Mesothelial cell of epicardium (in vitro differentiated cells): Measurements from ENCODE around the gene TEX11. TPM values are rescaled to one million over a fixed set of nuclear protein-coding genes. Genes with fewer than 3 reads are reported as not detected.
"Not testable (repeated sequence)": the region's sequence is repeated elsewhere in the genome, so short reads cannot be mapped to it uniquely, and the experiment has no call there.

Experiments
- DNase-seq, 2 experiments: peaks; one replicate each; pipeline ENCODE4 v3.0.0; 2021; ENCODE audit warnings: low spot score in 2 of 2; ENCODE audit not compliant: unreplicated experiment in 2 of 2
- H3K27ac Mint-ChIP-seq: 2 replicates; pipeline ENCODE4 v1.8.0; 2021; ENCODE audit warnings: mixed read lengths
- H3K27me3 Mint-ChIP-seq: 2 replicates; pipeline ENCODE4 v1.8.0; 2021; ENCODE audit warnings: low read depth, mixed read lengths
- H3K36me3 Mint-ChIP-seq: 2 replicates; pipeline ENCODE4 v1.8.0; 2021; ENCODE audit warnings: mixed read lengths
- H3K4me1 Mint-ChIP-seq: 2 replicates; pipeline ENCODE4 v1.8.0; 2021; ENCODE audit warnings: mixed read lengths
- H3K4me3 Mint-ChIP-seq: 2 replicates; pipeline ENCODE4 v1.8.0; 2021; ENCODE audit warnings: mild to moderate bottlenecking, moderate library complexity, mixed read lengths
- H3K9me3 Mint-ChIP-seq: 2 replicates; pipeline ENCODE4 v1.8.0; 2021; ENCODE audit warnings: mixed read lengths
- total RNA-seq: library from RNA; stranded (reverse); gene quantifications from 3 replicates; pipeline ENCODE4 v1.2.1, GENCODE V29; 2021
- TF ChIP-seq, protein P1 (sequence below): fragments of 200-600 bp; sonication (generic); IDR thresholded peaks from one replicate; pipeline ENCODE4 v1.5.0; 2021; ENCODE audit warnings: antibody characterized with exemption; ENCODE audit not compliant: unreplicated experiment

TEX11 gene
- total RNA-seq, 1 donor from 2014 or later = not detected

DNA sequence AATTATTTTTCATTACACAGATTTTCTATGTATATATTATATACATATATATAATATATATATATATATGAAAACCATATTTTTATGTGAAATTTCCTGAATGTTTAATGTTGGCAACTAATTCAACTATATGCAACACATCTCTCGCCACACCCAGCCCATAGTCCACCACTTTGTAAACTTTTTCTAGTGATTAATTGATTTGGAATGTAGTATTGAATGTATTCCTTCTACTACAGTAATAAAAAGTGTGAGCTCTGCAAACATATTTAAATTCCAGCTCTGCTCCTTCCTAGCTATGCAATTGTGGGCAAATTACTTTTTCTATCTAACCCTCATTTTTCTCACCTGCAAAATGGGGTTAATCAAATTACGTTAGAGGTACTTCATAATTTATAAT is 187.8 kb downstream of the TEX11 start:
- Mint-ChIP-seq H3K9me3 (peaks cover 15% of the 10 kb centered on the region), H3K4me1 (no peaks in the 10 kb centered on the region), H3K4me3 (no peak overlapping the region), H3K27ac (no peak overlapping the region), H3K27me3 (peaks cover 2% of the 10 kb centered on the region), H3K36me3 (no peaks in the 10 kb centered on the region)
- DNase-seq = no peak
- TF ChIP-seq, protein P1, sequence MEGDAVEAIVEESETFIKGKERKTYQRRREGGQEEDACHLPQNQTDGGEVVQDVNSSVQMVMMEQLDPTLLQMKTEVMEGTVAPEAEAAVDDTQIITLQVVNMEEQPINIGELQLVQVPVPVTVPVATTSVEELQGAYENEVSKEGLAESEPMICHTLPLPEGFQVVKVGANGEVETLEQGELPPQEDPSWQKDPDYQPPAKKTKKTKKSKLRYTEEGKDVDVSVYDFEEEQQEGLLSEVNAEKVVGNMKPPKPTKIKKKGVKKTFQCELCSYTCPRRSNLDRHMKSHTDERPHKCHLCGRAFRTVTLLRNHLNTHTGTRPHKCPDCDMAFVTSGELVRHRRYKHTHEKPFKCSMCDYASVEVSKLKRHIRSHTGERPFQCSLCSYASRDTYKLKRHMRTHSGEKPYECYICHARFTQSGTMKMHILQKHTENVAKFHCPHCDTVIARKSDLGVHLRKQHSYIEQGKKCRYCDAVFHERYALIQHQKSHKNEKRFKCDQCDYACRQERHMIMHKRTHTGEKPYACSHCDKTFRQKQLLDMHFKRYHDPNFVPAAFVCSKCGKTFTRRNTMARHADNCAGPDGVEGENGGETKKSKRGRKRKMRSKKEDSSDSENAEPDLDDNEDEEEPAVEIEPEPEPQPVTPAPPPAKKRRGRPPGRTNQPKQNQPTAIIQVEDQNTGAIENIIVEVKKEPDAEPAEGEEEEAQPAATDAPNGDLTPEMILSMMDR = no peak

DNA sequence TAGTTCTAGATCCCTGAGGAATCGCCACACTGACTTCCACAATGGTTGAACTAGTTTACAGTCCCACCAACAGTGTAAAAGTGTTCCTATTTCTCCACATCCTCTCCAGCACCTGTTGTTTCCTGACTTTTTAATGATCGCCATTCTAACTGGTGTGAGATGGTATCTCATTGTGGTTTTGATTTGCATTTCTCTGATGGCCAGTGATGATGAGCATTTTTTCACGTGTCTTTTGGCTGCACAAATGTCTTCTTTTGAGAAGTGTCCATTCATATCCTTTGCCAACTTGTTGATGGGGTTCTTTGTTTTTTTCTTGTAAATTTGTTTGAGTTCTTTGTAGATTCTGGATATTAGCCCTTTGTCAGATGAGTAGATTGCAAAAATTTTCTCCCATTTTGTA is 197.2 kb downstream of the TEX11 start:
- peaks cover 40% of the 10 kb centered on the region for H3K9me3 Mint-ChIP-seq
- not testable (repeated sequence) for H3K27me3 Mint-ChIP-seq, H3K4me3 Mint-ChIP-seq, H3K4me1 Mint-ChIP-seq, H3K36me3 Mint-ChIP-seq, DNase-seq, H3K27ac Mint-ChIP-seq

DNA sequence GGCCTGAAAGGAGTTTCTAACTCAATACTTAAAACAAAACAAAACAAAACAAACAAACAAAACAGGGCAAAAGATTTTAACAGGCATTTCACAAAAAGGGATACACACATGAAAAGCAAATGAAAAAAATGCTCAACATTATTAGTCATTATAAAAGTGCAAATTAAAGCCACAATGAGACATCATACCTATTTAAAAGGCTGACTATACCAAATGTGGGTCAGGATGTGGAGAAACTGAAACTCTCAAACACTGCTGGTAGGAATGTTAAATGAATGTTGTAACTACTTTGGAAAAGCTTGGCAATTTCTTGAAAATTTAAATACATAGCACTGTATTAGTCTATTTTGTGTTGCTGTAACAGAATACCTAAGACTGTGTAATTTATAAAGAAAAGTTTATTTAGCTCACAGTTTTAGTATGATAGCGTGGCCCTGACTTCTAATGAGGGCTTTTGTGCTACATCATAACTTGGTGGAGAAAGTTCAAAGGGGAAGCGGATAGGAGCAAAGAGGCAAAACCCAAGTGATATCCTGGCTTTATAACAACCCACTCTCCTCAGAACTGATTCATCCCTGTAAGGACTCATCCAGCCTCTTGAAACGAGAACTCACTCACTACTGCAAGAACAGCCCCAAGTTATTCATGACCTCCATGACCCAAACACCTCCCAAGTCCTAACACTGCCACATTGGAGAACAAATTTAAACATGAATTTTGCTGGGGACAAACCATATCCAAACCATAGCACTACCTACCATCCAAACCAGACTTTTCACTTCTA is 214.0 kb downstream of the TEX11 start:
- H3K27ac Mint-ChIP-seq = no peak overlapping the region
- peaks cover 28% of the 10 kb centered on the region for H3K9me3 Mint-ChIP-seq

DNA sequence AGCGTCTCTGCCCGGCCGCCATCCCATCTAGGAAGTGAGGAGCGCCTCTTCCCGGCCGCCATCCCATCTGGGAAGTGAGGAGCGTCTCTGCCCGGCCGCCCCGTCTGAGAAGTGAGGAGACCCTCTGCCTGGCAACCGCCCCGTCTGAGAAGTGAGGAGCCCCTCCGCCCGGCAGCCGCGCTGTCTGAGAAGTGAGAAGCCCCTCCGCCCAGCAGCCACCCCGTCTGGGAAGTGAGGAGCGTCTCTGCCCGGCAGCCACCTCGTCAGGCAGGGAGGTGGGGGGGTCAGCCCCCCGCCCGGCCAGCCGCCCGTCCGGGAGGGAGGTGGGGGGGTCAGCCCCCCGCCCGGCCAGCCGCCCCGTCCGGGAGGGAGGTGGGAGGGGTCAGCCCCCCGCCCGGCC is 229.1 kb downstream of the TEX11 start:
- not testable (repeated sequence) for H3K4me3 Mint-ChIP-seq, H3K27ac Mint-ChIP-seq, H3K36me3 Mint-ChIP-seq, H3K27me3 Mint-ChIP-seq, DNase-seq
- Mint-ChIP-seq H3K9me3 (peaks cover 23% of the 10 kb centered on the region), H3K4me1 (peaks cover 12% of the 10 kb centered on the region)

More for the DNA sequence above, 214.0 kb downstream of the TEX11 start:
- DNase-seq = no peak
- Mint-ChIP-seq H3K4me3 (no peak overlapping the region), H3K4me1 (no peaks in the 10 kb centered on the region), H3K36me3 (no peaks in the 10 kb centered on the region), H3K27me3 (peaks cover 3% of the 10 kb centered on the region)
- TF ChIP-seq, protein P1 = no peak

DNA sequence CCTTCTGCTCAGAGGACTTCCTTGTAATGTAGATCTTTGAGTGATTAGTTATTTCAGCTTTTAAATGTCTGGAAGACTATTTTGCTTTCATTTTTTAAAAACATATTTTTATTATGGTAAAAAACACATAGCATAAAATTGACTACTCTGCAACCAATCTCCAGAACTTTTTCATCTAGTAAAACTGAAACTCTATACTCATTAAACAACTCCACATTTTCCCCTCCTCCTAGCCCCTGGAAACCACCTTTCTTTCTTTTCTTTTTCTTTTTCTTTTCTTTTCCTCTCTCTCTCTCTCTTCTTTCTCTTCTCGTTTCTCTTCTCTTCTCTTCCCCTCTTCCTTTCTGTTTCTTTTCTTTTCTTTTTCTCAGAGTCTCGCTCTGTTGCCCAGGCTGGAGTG is 233.2 kb downstream of the TEX11 start:
- TF ChIP-seq, protein P1 = no peak
- DNase-seq = no peak
- peaks cover 27% of the 10 kb centered on the region for H3K9me3 Mint-ChIP-seq
- H3K4me3 Mint-ChIP-seq = no peak overlapping the region
- no peak overlapping the region for H3K27ac Mint-ChIP-seq
- H3K36me3 Mint-ChIP-seq = no peaks in the 10 kb centered on the region
- peaks cover 2% of the 10 kb centered on the region for H3K27me3 Mint-ChIP-seq
- no peaks in the 10 kb centered on the region for H3K4me1 Mint-ChIP-seq

DNA sequence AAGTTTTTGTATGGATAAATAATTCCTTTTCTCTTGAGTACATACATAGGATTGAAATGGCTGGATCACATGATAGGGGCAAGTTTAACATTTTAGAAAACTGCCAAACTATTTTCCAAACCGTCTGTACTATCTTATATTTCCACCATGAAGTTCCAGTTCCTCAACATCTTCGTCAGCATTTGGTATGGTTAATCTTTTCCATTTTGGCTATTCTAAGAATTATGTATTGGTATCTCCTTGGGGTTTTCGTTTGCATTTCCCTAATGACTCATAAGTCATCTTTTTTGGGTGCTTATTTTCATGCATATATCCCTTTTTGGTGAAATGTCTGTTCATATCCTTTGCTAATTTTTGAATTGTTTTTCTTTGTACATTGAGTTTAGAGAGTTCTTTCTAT is 236.2 kb downstream of the TEX11 start:
- peaks cover 27% of the 10 kb centered on the region for H3K9me3 Mint-ChIP-seq
- no peak for DNase-seq
- no peaks in the 10 kb centered on the region for H3K4me1 Mint-ChIP-seq
- H3K27me3 Mint-ChIP-seq = peaks cover 4% of the 10 kb centered on the region
- H3K27ac Mint-ChIP-seq = no peak overlapping the region
- TF ChIP-seq, protein P1 = no peak
- no peak overlapping the region for H3K4me3 Mint-ChIP-seq
- no peaks in the 10 kb centered on the region for H3K36me3 Mint-ChIP-seq
